ENCODE results near the gene IL1RL1. TPM values are rescaled to one million over a fixed set of nuclear protein-coding genes. Genes with fewer than 3 reads are reported as not detected.

Gene IL1RL1
- total RNA-seq, 1 experiment from 2014 or later, result not detected

- TF ChIP-seq GTF2I (CRISPR knock-in tag; conservative IDR thresholded peaks at IDR 0.05) (no peak), JAZF1 (CRISPR knock-in tag; IDR thresholded peaks at IDR 0.05) (no peak), PREB (CRISPR knock-in tag; IDR thresholded peaks at IDR 0.05; ENCODE audit: borderline replicate concordance) (no peak)
- TF ChIP-seq, protein P1, sequence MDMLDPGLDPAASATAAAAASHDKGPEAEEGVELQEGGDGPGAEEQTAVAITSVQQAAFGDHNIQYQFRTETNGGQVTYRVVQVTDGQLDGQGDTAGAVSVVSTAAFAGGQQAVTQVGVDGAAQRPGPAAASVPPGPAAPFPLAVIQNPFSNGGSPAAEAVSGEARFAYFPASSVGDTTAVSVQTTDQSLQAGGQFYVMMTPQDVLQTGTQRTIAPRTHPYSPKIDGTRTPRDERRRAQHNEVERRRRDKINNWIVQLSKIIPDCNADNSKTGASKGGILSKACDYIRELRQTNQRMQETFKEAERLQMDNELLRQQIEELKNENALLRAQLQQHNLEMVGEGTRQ (CRISPR knock-in tag; IDR thresholded peaks at IDR 0.05), result no peak
Measured at GRCh38 chr2:102266204-102266603, 45.2 kb upstream of the IL1RL1 start (continued).

- no peak overlapping the region for H3K27ac Mint-ChIP-seq
- H3K27me3 Mint-ChIP-seq (ENCODE audit: low read depth), result peaks cover 3% of the 10 kb centered on the region; the same call in 1 of the 2 replicates
- no peak for TF ChIP-seq SMAD4 (CRISPR knock-in tag; IDR thresholded peaks at IDR 0.05)
- TF ChIP-seq HMGA2 (CRISPR knock-in tag; IDR thresholded peaks at IDR 0.05), result no peak
- TF ChIP-seq KAT7 (CRISPR knock-in tag; IDR thresholded peaks at IDR 0.05; ENCODE audit: borderline replicate concordance), result no peak
- no peak for TF ChIP-seq ZNF512 (CRISPR knock-in tag; IDR thresholded peaks at IDR 0.05; ENCODE audit: borderline replicate concordance)
- TF ChIP-seq, protein P2, sequence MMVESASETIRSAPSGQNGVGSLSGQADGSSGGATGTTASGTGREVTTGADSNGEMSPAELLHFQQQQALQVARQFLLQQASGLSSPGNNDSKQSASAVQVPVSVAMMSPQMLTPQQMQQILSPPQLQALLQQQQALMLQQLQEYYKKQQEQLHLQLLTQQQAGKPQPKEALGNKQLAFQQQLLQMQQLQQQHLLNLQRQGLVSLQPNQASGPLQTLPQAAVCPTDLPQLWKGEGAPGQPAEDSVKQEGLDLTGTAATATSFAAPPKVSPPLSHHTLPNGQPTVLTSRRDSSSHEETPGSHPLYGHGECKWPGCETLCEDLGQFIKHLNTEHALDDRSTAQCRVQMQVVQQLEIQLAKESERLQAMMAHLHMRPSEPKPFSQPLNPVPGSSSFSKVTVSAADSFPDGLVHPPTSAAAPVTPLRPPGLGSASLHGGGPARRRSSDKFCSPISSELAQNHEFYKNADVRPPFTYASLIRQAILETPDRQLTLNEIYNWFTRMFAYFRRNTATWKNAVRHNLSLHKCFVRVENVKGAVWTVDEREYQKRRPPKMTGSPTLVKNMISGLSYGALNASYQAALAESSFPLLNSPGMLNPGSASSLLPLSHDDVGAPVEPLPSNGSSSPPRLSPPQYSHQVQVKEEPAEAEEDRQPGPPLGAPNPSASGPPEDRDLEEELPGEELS (CRISPR knock-in tag; IDR thresholded peaks at IDR 0.05), result no peak
- no peak for TF ChIP-seq IRF1 (CRISPR knock-in tag; IDR thresholded peaks at IDR 0.05)
- TF ChIP-seq PREB (CRISPR knock-in tag; IDR thresholded peaks at IDR 0.05; ENCODE audit: borderline replicate concordance), result no peak
- TF ChIP-seq IRF2 (CRISPR knock-in tag; IDR thresholded peaks at IDR 0.05; ENCODE audit: borderline replicate concordance, low read depth), result no peak
- no peak for TF ChIP-seq ZNF317 (CRISPR knock-in tag; IDR thresholded peaks at IDR 0.05; ENCODE audit: borderline replicate concordance, low read depth)
- TF ChIP-seq, protein P3, sequence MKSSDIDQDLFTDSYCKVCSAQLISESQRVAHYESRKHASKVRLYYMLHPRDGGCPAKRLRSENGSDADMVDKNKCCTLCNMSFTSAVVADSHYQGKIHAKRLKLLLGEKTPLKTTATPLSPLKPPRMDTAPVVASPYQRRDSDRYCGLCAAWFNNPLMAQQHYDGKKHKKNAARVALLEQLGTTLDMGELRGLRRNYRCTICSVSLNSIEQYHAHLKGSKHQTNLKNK (CRISPR knock-in tag; IDR thresholded peaks at IDR 0.05), result no peak
- peaks cover 5% of the 10 kb centered on the region for H3K4me1 Mint-ChIP-seq
- ChIA-PET CTCF (interaction anchor here (0.9 kb wide), 1 partner anchor 27 kb away, joined by 3 read pairs; no protein-coding TSS in a partner anchor), POLR2A (no interaction called here)
- H3K9me3 Mint-ChIP-seq, result peaks cover 9% of the 10 kb centered on the region; the same call in 1 of the 2 replicates
- no peak for DNase-seq (ENCODE audit: low spot score)
- no peak for ATAC-seq
- H3K36me3 Mint-ChIP-seq, result no peaks in the 10 kb centered on the region
- no peak overlapping the region for H3K4me3 Mint-ChIP-seq
Measured at GRCh38 chr2:102267774-102268173, 43.6 kb upstream of the IL1RL1 start.

- Mint-ChIP-seq H3K27ac (no peak overlapping the region), H3K36me3 (no peaks in the 10 kb centered on the region), H3K4me1 (peaks cover 5% of the 10 kb centered on the region), H3K9me3 (peaks cover 10% of the 10 kb centered on the region), H3K4me3 (no peak overlapping the region), H3K27me3 (ENCODE audit: low read depth) (peaks cover 3% of the 10 kb centered on the region; the same call in 1 of the 2 replicates)
- POLR2A ChIA-PET, result no interaction called here
- ATAC-seq (no peak), DNase-seq (ENCODE audit: low spot score) (no peak)
- TF ChIP-seq, protein P4, sequence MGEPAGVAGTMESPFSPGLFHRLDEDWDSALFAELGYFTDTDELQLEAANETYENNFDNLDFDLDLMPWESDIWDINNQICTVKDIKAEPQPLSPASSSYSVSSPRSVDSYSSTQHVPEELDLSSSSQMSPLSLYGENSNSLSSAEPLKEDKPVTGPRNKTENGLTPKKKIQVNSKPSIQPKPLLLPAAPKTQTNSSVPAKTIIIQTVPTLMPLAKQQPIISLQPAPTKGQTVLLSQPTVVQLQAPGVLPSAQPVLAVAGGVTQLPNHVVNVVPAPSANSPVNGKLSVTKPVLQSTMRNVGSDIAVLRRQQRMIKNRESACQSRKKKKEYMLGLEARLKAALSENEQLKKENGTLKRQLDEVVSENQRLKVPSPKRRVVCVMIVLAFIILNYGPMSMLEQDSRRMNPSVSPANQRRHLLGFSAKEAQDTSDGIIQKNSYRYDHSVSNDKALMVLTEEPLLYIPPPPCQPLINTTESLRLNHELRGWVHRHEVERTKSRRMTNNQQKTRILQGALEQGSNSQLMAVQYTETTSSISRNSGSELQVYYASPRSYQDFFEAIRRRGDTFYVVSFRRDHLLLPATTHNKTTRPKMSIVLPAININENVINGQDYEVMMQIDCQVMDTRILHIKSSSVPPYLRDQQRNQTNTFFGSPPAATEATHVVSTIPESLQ (CRISPR knock-in tag; IDR thresholded peaks at IDR 0.05), result no peak
- TF ChIP-seq, protein P2 (CRISPR knock-in tag; IDR thresholded peaks at IDR 0.05), result no peak
- TF ChIP-seq ZNF416 (CRISPR knock-in tag; IDR thresholded peaks at IDR 0.05), result no peak
- TF ChIP-seq, protein P1 (CRISPR knock-in tag; IDR thresholded peaks at IDR 0.05), result no peak
- CTCF ChIA-PET, result interaction anchor here (0.9 kb wide), 1 partner anchor 28 kb away, joined by 3 read pairs; no protein-coding TSS in a partner anchor
Measured at GRCh38 chr2:102268510-102269199, 42.7 kb upstream of the IL1RL1 start.

Measured in WTC11 (cell line).